Right lobe of liver (tissue), 4 donors: ENCODE measurements around the gene CACNA2D2.

Experiments
- CTCF ChIP-seq, 4 donors: fragments of 200-600 bp in 3 of 4; fragments of 450-650 bp in 1 of 4; IDR thresholded peaks; one replicate each; pipeline versions ENCODE4 v1.5.1 to v1.8.0; 2016 to 2022; ENCODE audit warnings: antibody characterized with exemption in 4 of 4, mild to moderate bottlenecking in 2 of 4
- POLR2A ChIP-seq: fragments of 450-650 bp; IDR thresholded peaks from one replicate; pipeline ENCODE4 v1.6.1; 2017; ENCODE audit warnings: antibody characterized with exemption, mild to moderate bottlenecking
- donor health status: DM: no; HTN: no; CAD: no.
- donor health status: DM: no; HTN: no; CAD: no.
- donor health status: DM: no; HTN: yes; CAD: no.

- TF ChIP-seq CTCF (IDR thresholded peaks at IDR 0.05) (no peak), POLR2A (no peak)
Measured at GRCh38 chr3:50479523-50479922, 23.9 kb downstream of the CACNA2D2 start.
